GM21576 (cell line): ENCODE measurements around the gene FMN1.

Experiments
- ATAC-seq: cut with Tn5 transposase; IDR thresholded peaks from one replicate; pipeline ENCODE4 v1.9.1; 2021; ENCODE audit warnings: mild to moderate bottlenecking, moderate library complexity; ENCODE audit not compliant: unreplicated experiment

Gene FMN1

GRCh38 chr15:33200444-33200843 lies 5.9 kb upstream of the FMN1 start:
- no peak for ATAC-seq

GRCh38 chr15:33198541-33198940 lies 4.0 kb upstream of the FMN1 start:
- ATAC-seq, result no peak

- ATAC-seq, result no peak
Measured at GRCh38 chr15:33197636-33198035, 3.1 kb upstream of the FMN1 start.

- no peak for ATAC-seq
Measured at GRCh38 chr15:33194237-33194636, 277 bp downstream of the FMN1 start.

- no peak for ATAC-seq
Measured at GRCh38 chr15:33191591-33191990, 2.9 kb downstream of the FMN1 start.

GRCh38 chr15:33190539-33190938 lies 4.0 kb downstream of the FMN1 start:
- ATAC-seq, result no peak

GRCh38 chr15:33188641-33189257 lies 5.8 kb downstream of the FMN1 start:
- ATAC-seq, result no peak

GRCh38 chr15:33188159-33188558 lies 6.4 kb downstream of the FMN1 start:
- ATAC-seq, result no peak

GRCh38 chr15:33183334-33183733 lies 11.2 kb downstream of the FMN1 start:
- ATAC-seq, result no peak

- ATAC-seq, result no peak
Measured at GRCh38 chr15:33182926-33183325, 11.6 kb downstream of the FMN1 start.

- no peak for ATAC-seq
Measured at GRCh38 chr15:33182278-33182905, 12.1 kb downstream of the FMN1 start.

- no peak for ATAC-seq
Measured at GRCh38 chr15:33179874-33180273, 14.6 kb downstream of the FMN1 start.

GRCh38 chr15:33171202-33171601 lies 23.3 kb downstream of the FMN1 start:
- no peak for ATAC-seq

- ATAC-seq, result no peak
Measured at GRCh38 chr15:33169625-33170024, 24.9 kb downstream of the FMN1 start.

GRCh38 chr15:33168444-33168843 lies 26.1 kb downstream of the FMN1 start:
- no peak for ATAC-seq

- ATAC-seq, result no peak
Measured at GRCh38 chr15:33163816-33164215, 30.7 kb downstream of the FMN1 start.

GRCh38 chr15:33161209-33161608 lies 33.3 kb downstream of the FMN1 start:
- ATAC-seq, result no peak

GRCh38 chr15:33160581-33161165 lies 33.8 kb downstream of the FMN1 start:
- no peak for ATAC-seq

GRCh38 chr15:33159726-33160453 lies 34.6 kb downstream of the FMN1 start:
- no peak for ATAC-seq

- no peak for ATAC-seq
Measured at GRCh38 chr15:33158366-33158765, 36.1 kb downstream of the FMN1 start.

- ATAC-seq, result no peak
Measured at GRCh38 chr15:33157371-33158037, 37.0 kb downstream of the FMN1 start.
